NT2/D1 (cell line): ENCODE results near the gene PSMB1.
"Not testable (repeated sequence)": the region's sequence is repeated elsewhere in the genome, so short reads cannot be mapped to it uniquely, and the experiment has no call there.

Source experiments
- DNase-seq: peaks from one replicate; pipeline ENCODE4 v3.0.0-alpha.2; 2011; ENCODE audit warnings: low read depth, low spot score
- H3K27me3 ChIP-seq: 2 replicates; pipeline ENCODE4 v1.6.0; 2011; ENCODE audit warnings: mild to moderate bottlenecking; ENCODE audit not compliant: insufficient read length, insufficient read depth
- H3K36me3 ChIP-seq: 2 replicates; pipeline ENCODE4 v1.6.1; 2011; ENCODE audit warnings: mild to moderate bottlenecking, low read length, mixed read lengths; ENCODE audit not compliant: insufficient read depth, insufficient read length
- H3K4me1 ChIP-seq: 2 replicates; pipeline ENCODE4 v1.5.1; 2011; ENCODE audit not compliant: insufficient read depth, insufficient read length
- H3K4me3 ChIP-seq: 2 replicates; pipeline ENCODE4 v1.5.1; 2011; ENCODE audit warnings: low read depth; ENCODE audit not compliant: insufficient read length
- H3K9ac ChIP-seq: 2 replicates; pipeline ENCODE4 v1.6.0; 2011; ENCODE audit warnings: low read depth; ENCODE audit not compliant: insufficient read length
- H3K9me3 ChIP-seq: 2 replicates; pipeline ENCODE4 v1.5.1; 2011; ENCODE audit warnings: mild to moderate bottlenecking, low read length; ENCODE audit not compliant: insufficient read depth
- SUZ12 ChIP-seq: IDR thresholded peaks from 2 replicates; pipeline ENCODE4 v1.6.1; 2011; ENCODE audit not compliant: insufficient read length, insufficient read depth; ENCODE audit errors: extremely low read depth
- YY1 ChIP-seq: IDR thresholded peaks from 2 replicates; pipeline ENCODE4 v1.6.1; 2011; ENCODE audit not compliant: insufficient read length, insufficient read depth
- ZNF274 ChIP-seq: IDR thresholded peaks from 2 replicates; pipeline ENCODE4 v1.6.1; 2011; ENCODE audit warnings: mild to moderate bottlenecking, low read depth, low read length

The PSMB1 gene

GRCh38 chr6:170535004-170535403, 18.1 kb downstream of the PSMB1 start:
- peaks cover 77% of the 10 kb centered on the region for H3K36me3 ChIP-seq
- H3K9ac ChIP-seq = no peak overlapping the region
- H3K9me3 ChIP-seq = no peaks in the 10 kb centered on the region
- no peak for DNase-seq
- no peak overlapping the region for H3K4me3 ChIP-seq
- H3K27me3 ChIP-seq = no peaks in the 10 kb centered on the region
- H3K4me1 ChIP-seq = no peaks in the 10 kb centered on the region
- TF ChIP-seq ZNF274 = no peak
- no peak for TF ChIP-seq SUZ12

GRCh38 chr6:170533792-170534191, 19.3 kb downstream of the PSMB1 start:
- H3K27me3 ChIP-seq = no peaks in the 10 kb centered on the region
- DNase-seq = no peak
- no peak overlapping the region for H3K4me3 ChIP-seq
- no peak overlapping the region for H3K9ac ChIP-seq
- TF ChIP-seq SUZ12 (no peak), ZNF274 (no peak), YY1 (no peak)
- no peaks in the 10 kb centered on the region for H3K4me1 ChIP-seq
- H3K9me3 ChIP-seq = no peaks in the 10 kb centered on the region
- H3K36me3 ChIP-seq = peaks cover 69% of the 10 kb centered on the region

- Histone ChIP-seq H3K9me3 (no peaks in the 10 kb centered on the region), H3K9ac (no peak overlapping the region), H3K4me3 (no peak overlapping the region), H3K36me3 (peaks cover 62% of the 10 kb centered on the region), H3K27me3 (no peaks in the 10 kb centered on the region), H3K4me1 (no peaks in the 10 kb centered on the region)
- no peak for DNase-seq
- no peak for TF ChIP-seq ZNF274
These were observed 20.1 kb downstream of the PSMB1 start for GRCh38 chr6:170532867-170533488.

- H3K27me3 ChIP-seq = no peaks in the 10 kb centered on the region
- H3K36me3 ChIP-seq = peaks cover 33% of the 10 kb centered on the region
- peak; percentile 46 for DNase-seq
- H3K9me3 ChIP-seq = no peaks in the 10 kb centered on the region
- H3K9ac ChIP-seq = no peak overlapping the region
- no peak for TF ChIP-seq YY1
- no peak for TF ChIP-seq SUZ12
- no peak for TF ChIP-seq ZNF274
- H3K4me3 ChIP-seq = no peak overlapping the region
- no peaks in the 10 kb centered on the region for H3K4me1 ChIP-seq
These were observed 23.2 kb downstream of the PSMB1 start for GRCh38 chr6:170529839-170530469.

- not testable (repeated sequence) for DNase-seq, H3K9ac ChIP-seq, H3K4me1 ChIP-seq, H3K27me3 ChIP-seq, H3K9me3 ChIP-seq, H3K4me3 ChIP-seq
- H3K36me3 ChIP-seq = peaks cover 14% of the 10 kb centered on the region
These were observed 25.1 kb downstream of the PSMB1 start for GRCh38 chr6:170527995-170528394.

GRCh38 chr6:170525795-170526194, 27.3 kb downstream of the PSMB1 start:
- TF ChIP-seq YY1 = no peak
- no peak for TF ChIP-seq ZNF274
- no peak for TF ChIP-seq SUZ12

GRCh38 chr6:170524172-170524502, 29.0 kb downstream of the PSMB1 start:
- no peak for DNase-seq
- TF ChIP-seq ZNF274 (no peak), YY1 (no peak), SUZ12 (no peak)
- Histone ChIP-seq H3K9me3 (no peaks in the 10 kb centered on the region), H3K27me3 (no peaks in the 10 kb centered on the region), H3K9ac (no peak overlapping the region), H3K4me1 (no peaks in the 10 kb centered on the region), H3K36me3 (no peaks in the 10 kb centered on the region), H3K4me3 (no peak overlapping the region)

More at GRCh38 chr6:170525795-170526194, 27.3 kb downstream of the PSMB1 start:
- Histone ChIP-seq H3K27me3 (no peaks in the 10 kb centered on the region), H3K9ac (no peak overlapping the region), H3K9me3 (no peaks in the 10 kb centered on the region), H3K4me3 (no peak overlapping the region), H3K4me1 (no peaks in the 10 kb centered on the region), H3K36me3 (no peaks in the 10 kb centered on the region)
- DNase-seq = no peak

- H3K4me1 ChIP-seq = no peaks in the 10 kb centered on the region
- H3K9me3 ChIP-seq = no peaks in the 10 kb centered on the region
- DNase-seq = no peak
These were observed 29.6 kb downstream of the PSMB1 start for GRCh38 chr6:170523256-170524171.

More at GRCh38 chr6:170523256-170524171, 29.6 kb downstream of the PSMB1 start:
- Histone ChIP-seq H3K9ac (no peak overlapping the region), H3K36me3 (no peaks in the 10 kb centered on the region), H3K27me3 (no peaks in the 10 kb centered on the region), H3K4me3 (no peak overlapping the region)
- TF ChIP-seq SUZ12 (no peak), ZNF274 (no peak), YY1 (no peak)
